Peyer's patch (tissue), 4 donors: Measurements from ENCODE around the gene CHMP6. TPM values are rescaled to one million over a fixed set of nuclear protein-coding genes. Genes with fewer than 3 reads are reported as not detected.

Source experiments
- DNase-seq, 3 donors: peaks; one replicate each; pipeline ENCODE4 v3.0.0-alpha.2; 2017 to 2019
- H3K27ac ChIP-seq, 4 donors: fragments of 200-600 bp; sonication (generic); one replicate each; pipeline ENCODE4 v1.5.1; 2016 to 2019
- H3K27me3 ChIP-seq, 2 donors: fragments of 200-600 bp; sonication (generic); one replicate each; pipeline ENCODE4 v1.5.1; 2019
- H3K36me3 ChIP-seq, 3 donors: fragments of 200-600 bp; sonication (generic); one replicate each; pipeline ENCODE4 v1.5.1; 2016 to 2019
- H3K4me1 ChIP-seq, 4 donors: fragments of 200-600 bp; sonication (generic); one replicate each; pipeline ENCODE4 v1.5.1; 2016 to 2019
- H3K4me3 ChIP-seq, 4 donors: fragments of 200-600 bp; sonication (generic); 1 replicate in 3 of 4; 2 replicates in 1 of 4; pipeline ENCODE4 v1.5.1; 2016 to 2019; ENCODE audit warnings: mild to moderate bottlenecking in 1 of 4
- H3K9me3 ChIP-seq, 4 donors: fragments of 200-600 bp; sonication (generic); one replicate each; pipeline ENCODE4 v1.5.1; 2016 to 2019; ENCODE audit warnings: mild to moderate bottlenecking in 1 of 4
- POLR2A ChIP-seq, 2 donors: fragments of 450-650 bp; IDR thresholded peaks; one replicate each; pipeline ENCODE4 v1.5.1; 2017; ENCODE audit warnings: antibody characterized with exemption in 2 of 2, mild to moderate bottlenecking in 2 of 2, moderate library complexity in 2 of 2
- total RNA-seq, 4 donors: library from RNA; depleted of rRNA; stranded (reverse); fragments of >200 nt; gene quantifications; one replicate each; pipeline ENCODE4 v1.1.0, GENCODE V29; 2016
- TF ChIP-seq, protein P1 (sequence below), 6 experiments: fragments of 450-650 bp in 4 of 6; fragments of 200-600 bp in 2 of 6; sonication (generic) in 1 of 6; IDR thresholded peaks; one replicate each; pipeline ENCODE4 v1.5.1; 2017 to 2019; ENCODE audit warnings: antibody characterized with exemption in 6 of 6, mild to moderate bottlenecking in 3 of 6, moderate library complexity in 1 of 6

CHMP6 gene
- total RNA-seq, 4 donors from 2014 or later, result 29.9 to 57.8 (median 37.1) TPM

DNA sequence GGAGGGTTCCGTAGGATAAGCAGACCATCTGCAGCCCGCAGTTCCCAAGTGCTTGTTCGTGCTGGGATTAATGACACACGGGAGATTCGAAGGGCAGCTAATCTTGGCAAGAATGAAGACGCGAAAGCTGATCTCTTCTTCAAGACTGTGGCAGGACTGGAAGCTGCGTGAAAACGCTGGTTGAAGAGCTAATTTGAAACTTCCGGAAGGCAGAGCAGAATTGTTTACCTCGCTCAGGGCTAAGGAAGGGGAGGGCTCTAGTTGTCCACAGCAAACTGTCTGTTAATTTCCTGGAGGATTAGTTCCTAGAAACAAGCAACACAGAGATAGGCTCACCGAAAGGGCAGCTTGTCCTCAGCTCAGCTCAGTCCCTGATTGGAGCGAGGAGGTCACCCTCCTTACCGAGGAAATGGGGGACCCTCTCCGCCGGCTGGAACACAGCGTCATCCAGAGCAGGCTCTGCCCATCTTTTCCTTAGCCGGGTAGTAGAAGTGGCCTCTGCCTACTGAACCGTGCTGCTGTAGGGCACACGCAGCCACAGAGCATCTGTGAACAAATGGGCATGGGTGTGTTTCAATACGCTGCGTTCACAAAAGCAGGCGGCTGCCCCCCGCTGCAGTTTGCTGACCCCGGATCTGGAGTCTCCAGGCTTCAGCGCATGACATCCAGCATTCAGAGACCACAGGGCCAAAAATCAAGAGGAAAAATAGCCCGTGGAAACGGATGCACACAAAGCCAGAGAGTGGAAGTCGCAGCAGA is 26.6 kb downstream of the CHMP6 start:
- no peaks in the 10 kb centered on the region for H3K27me3 ChIP-seq
- H3K4me1 ChIP-seq, result peaks cover 0 to 24% (median 2%) of the 10 kb centered on the region in 4 donors
- peak overlapping the region; percentile 11 to 37 (median 28) for H3K4me3 ChIP-seq
- no peaks in the 10 kb centered on the region for H3K9me3 ChIP-seq
- no peak for TF ChIP-seq POLR2A (IDR thresholded peaks at IDR 0.05)
- peak; percentile 42 to 64 (median 53) for DNase-seq
- H3K27ac ChIP-seq, result peak overlapping the region; percentile 72 to 84 (median 77)
- H3K36me3 ChIP-seq, result no peaks in the 10 kb centered on the region

DNA sequence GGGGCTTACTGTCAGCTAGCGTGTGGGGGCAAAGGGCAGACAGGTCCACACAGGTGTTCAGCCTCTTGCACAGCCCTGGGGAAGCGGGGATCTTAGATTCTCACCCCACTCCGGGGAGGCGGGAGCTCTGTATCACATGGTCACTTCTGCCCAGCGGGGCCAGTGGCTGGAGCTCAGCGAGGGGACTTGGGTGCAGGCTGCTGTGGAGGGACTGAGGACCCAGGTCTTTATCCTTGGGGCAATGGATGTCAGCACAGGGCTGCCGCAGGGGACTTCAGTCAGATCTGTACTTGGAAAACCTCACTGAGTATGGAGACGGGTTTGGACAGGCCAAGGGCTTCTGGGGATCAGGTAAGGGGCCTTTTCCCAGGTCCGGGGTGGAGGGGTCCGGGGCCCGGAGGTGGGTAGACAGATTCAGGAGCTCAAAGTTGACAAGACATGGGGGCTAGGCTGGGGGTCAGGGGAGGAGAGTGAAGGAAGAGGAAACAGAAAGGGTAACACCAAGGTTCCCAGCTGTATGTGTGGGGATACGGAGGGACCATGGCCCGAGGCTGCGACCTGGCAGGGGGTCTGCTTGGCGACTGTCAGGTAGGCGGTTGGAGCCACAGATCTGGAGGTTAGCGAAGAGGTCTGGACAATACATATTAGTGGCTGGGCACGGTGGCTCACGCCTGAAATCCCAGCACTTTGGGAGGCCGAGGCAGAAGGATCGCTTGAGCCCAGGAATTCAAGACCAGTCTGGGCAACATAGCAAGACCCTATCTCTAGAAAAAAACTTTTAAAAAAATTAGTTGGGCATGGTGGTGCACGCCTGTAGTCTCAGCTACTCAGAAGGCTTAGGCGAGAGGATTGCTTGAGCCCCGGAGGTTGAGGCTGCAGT is 28.2 kb downstream of the CHMP6 start:
- H3K36me3 ChIP-seq, result no peaks in the 10 kb centered on the region
- peak overlapping the region in 1 of 4 donors; percentile 84 for H3K27ac ChIP-seq
- H3K4me3 ChIP-seq, result no peak overlapping the region
- no peak for TF ChIP-seq POLR2A (IDR thresholded peaks at IDR 0.05)
- TF ChIP-seq, protein P1, sequence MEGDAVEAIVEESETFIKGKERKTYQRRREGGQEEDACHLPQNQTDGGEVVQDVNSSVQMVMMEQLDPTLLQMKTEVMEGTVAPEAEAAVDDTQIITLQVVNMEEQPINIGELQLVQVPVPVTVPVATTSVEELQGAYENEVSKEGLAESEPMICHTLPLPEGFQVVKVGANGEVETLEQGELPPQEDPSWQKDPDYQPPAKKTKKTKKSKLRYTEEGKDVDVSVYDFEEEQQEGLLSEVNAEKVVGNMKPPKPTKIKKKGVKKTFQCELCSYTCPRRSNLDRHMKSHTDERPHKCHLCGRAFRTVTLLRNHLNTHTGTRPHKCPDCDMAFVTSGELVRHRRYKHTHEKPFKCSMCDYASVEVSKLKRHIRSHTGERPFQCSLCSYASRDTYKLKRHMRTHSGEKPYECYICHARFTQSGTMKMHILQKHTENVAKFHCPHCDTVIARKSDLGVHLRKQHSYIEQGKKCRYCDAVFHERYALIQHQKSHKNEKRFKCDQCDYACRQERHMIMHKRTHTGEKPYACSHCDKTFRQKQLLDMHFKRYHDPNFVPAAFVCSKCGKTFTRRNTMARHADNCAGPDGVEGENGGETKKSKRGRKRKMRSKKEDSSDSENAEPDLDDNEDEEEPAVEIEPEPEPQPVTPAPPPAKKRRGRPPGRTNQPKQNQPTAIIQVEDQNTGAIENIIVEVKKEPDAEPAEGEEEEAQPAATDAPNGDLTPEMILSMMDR (IDR thresholded peaks at IDR 0.05), result no peak
- DNase-seq, result peak in 1 of 3 donors; percentile 46
- H3K4me1 ChIP-seq, result peaks cover 0 to 32% (median 4%) of the 10 kb centered on the region in 4 donors
- H3K9me3 ChIP-seq, result no peaks in the 10 kb centered on the region
- no peaks in the 10 kb centered on the region for H3K27me3 ChIP-seq

DNA sequence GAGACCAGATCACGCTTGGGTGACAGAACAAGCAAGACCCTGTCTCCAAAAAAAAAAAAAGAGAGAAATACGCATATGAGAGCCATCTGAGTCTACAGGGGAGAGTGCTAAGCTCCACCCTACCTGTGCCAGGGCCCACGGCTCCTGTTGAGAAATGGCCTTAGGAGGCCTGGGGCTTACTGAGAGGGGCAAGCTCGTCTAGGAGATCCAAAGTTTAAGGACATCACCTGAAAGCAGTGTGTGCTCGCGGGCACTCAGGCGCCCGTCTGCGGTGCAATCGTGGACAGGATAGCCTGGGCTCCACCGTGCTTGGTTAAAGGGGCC is 28.8 kb downstream of the CHMP6 start:
- H3K27ac ChIP-seq, result peak overlapping the region in 1 of 4 donors; percentile 62
- H3K4me3 ChIP-seq, result no peak overlapping the region
- H3K9me3 ChIP-seq, result no peaks in the 10 kb centered on the region
- no peaks in the 10 kb centered on the region for H3K27me3 ChIP-seq
- TF ChIP-seq, protein P1 (IDR thresholded peaks at IDR 0.05), result no peak
- TF ChIP-seq POLR2A (IDR thresholded peaks at IDR 0.05), result no peak
- DNase-seq, result no peak
- H3K4me1 ChIP-seq, result peaks cover 0 to 32% (median 4%) of the 10 kb centered on the region in 4 donors
- no peaks in the 10 kb centered on the region for H3K36me3 ChIP-seq

DNA sequence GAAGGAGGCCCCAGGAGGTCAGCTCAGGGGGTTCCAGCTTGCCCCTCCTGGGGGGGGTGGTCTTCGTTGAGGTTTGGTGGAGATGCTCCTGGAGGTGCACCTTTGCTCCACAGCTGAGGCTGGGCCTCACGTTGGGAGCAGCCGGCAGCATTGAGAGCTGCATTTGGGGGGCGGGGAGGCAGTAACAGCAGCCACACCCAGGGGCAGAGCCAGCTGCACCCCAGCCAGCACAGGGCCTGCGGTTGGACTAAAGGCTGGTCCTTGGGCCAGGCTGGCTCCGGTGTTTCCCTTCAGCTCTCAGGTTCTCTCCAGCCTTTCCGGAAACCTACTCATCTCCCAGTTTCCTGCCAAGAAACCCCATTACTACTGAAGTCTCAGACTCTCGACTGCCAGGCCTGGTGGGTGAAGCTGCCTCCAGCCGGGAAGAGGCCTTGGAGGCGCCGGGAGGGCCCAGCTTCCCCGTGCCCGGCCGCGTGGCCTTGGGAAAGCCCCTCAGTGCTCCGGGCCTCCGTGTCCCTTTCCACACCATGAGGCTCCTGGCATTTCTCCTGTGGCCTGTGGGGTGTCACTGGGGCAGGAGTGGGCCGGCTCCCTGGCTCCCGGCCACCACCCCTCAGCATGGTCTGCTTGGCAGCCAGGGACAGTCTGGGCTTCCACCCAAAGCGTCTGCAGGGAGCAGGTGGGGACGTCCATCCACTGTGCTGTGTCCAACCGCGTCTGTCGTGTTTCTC is 29.3 kb downstream of the CHMP6 start:
- TF ChIP-seq, protein P1 (IDR thresholded peaks at IDR 0.05), result no peak
- no peak for TF ChIP-seq POLR2A (IDR thresholded peaks at IDR 0.05)
- peak in 1 of 3 donors; percentile 67 for DNase-seq
- no peak overlapping the region for H3K4me3 ChIP-seq
- no peaks in the 10 kb centered on the region for H3K36me3 ChIP-seq
- no peaks in the 10 kb centered on the region for H3K27me3 ChIP-seq
- peak overlapping the region in 2 of 4 donors; percentile 10 to 62 for H3K27ac ChIP-seq
- H3K4me1 ChIP-seq, result peaks cover 0 to 32% (median 4%) of the 10 kb centered on the region in 4 donors
- no peaks in the 10 kb centered on the region for H3K9me3 ChIP-seq

DNA sequence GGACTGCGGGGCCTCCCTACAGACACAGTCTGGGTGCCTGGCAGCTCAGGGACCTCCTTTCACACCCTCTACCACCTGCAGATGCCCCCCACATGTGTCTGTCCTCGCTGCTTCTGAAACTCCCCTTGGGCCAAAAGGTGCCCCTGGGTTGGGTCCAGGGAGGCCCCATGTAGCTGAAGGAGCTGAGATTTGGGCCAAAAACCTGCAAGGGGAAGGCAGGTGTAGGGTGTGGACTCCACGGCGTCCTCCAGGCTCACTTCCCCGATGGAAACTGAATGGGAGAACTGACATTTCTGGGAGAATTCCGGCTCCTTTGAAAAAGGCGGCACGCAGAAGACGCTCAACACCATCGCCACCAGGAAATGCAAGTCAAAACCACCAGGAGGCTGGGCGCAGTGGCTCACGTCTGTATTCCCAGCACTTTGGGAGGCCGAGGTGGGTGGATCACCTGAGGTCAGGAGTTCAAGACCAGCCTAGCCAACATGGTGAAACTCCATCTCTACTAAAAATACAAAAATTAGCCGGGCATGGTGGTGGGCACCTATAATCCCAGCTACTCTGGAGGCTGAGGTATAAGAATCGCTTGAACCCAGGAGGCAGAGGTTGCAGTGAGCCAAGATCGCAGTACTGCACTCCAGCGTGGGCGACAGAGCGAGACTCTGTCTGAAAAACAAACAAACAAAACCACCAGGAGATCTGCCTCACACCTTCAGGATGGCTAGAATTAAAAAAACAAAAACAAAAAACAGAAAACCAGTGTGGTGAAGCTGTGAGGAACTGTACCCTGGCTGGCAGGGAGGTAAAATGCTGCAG is 30.1 kb downstream of the CHMP6 start:
- DNase-seq, result no peak
- no peaks in the 10 kb centered on the region for H3K9me3 ChIP-seq
- H3K27me3 ChIP-seq, result no peaks in the 10 kb centered on the region
- no peaks in the 10 kb centered on the region for H3K36me3 ChIP-seq
- no peak overlapping the region for H3K4me3 ChIP-seq
- TF ChIP-seq, protein P1 (IDR thresholded peaks at IDR 0.05), result no peak
- no peak for TF ChIP-seq POLR2A (IDR thresholded peaks at IDR 0.05)
- peak overlapping the region in 2 of 4 donors; percentile 10 to 62 for H3K27ac ChIP-seq
- peaks cover 0 to 32% (median 4%) of the 10 kb centered on the region in 4 donors for H3K4me1 ChIP-seq
